HG03064 (cell line): Measurements from ENCODE around the gene EHBP1.
A peak's percentile ranks its signal among the peaks of the same experiment; 100 is the strongest.

ENCODE experiments used
- ATAC-seq: cut with Tn5 transposase; IDR thresholded peaks from one replicate; pipeline ENCODE4 v1.9.1; 2021; ENCODE audit warnings: low read depth; ENCODE audit not compliant: unreplicated experiment

EHBP1 gene

DNA sequence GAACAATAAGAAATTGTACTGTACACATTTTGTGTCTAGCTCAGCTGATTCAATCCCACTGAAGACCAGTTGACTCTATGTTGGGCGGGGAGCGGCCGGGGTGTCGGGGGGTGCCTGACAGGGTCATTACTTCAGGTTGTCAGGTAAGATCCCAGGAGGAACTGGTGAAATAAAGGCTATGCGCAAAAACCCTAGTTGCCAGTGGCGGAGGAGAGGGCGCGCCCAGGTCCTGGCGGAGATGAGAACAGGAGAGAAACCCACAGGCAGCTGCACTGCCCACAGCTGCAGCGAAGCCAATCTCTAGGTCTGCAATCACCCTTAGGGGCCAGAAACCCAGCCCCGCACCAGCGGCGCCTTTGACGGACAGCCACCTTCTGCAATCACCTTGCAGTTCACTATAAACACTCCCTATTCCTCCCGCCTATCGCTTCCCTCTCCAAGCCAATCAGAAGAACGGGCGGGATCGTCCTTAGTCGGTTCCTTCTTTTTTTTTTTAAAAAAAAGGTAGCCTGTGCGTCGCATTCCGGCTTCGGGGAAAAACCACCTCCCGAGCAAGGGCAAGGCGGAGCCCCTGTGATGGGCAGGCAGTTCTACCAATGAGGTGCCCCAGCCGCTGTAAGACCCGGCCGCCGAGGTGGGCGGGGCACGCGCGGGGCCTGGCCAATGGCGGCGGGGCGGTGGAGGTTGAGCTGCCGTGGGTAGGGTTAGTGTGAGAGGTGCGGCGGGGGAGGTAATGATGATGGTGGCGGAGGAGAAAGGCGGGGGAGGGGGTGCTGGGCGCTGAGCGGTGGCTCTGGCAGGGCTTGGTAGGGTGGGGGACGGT is at the start of gene EHBP1:
Gene EHBP1, plus strand, starts transcription at position 707 of the 823 bp plus-strand sequence. CDS start 1,479 bp downstream, outside the sequence.
- peak; percentile 96 for ATAC-seq

DNA sequence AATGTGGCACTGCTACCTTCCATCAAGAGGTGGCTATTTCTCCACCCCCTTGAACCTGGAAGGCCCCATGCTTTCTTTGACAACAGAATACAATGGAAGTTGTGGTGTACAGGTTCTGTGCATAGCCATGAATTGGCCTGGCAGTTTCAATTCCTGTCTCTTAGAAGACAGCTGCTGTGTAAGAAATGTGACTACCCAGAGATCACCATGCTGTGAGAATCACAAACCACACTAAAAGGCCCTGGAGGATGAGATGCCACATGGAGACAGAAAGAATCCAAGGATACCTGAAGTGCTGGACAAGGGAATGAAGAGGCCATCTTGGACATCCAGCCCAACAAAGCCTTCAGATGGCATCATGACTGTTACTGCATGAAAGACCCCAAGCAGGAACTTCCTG is 47.7 kb upstream of the EHBP1 start:
- peak; percentile 47 for ATAC-seq

DNA sequence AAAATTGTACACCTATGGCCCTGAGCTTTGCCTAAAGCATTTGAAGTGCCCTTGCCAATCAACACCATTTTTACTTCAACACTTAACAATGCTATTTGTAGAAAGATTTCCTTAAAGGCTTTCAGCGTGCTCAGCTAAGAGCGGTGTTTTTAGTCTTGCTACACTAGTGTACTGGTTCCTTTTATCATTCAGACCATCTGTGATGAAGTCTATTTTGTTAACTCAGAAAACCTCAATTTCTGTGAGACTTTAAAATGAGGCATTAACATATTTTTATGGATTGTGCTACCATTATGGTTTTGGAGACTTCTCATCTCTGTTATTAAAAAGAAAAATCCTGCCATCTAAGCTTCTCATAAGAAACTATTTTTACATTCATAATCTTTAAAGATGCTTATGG is 46.6 kb upstream of the EHBP1 start:
- ATAC-seq = no peak

DNA sequence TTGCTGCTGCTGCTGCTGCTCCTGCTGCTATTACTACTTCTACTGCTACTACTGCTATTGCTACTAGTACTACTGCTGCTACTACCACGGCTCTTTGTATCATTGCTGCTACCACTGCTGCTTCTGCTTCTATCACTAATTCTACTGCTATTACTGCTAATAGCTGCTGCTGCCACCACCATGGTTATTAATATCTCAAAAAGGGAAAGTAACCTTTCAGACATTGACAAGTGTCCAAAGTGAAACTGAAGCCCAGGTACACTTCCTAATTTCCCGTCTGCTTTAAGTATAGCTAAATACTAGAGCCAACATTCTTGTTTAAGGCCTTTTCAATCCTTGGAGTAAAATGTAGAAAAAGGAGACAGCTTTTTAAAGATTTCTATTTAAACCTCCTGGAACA is 45.4 kb upstream of the EHBP1 start:
- peak; percentile 84 for ATAC-seq

DNA sequence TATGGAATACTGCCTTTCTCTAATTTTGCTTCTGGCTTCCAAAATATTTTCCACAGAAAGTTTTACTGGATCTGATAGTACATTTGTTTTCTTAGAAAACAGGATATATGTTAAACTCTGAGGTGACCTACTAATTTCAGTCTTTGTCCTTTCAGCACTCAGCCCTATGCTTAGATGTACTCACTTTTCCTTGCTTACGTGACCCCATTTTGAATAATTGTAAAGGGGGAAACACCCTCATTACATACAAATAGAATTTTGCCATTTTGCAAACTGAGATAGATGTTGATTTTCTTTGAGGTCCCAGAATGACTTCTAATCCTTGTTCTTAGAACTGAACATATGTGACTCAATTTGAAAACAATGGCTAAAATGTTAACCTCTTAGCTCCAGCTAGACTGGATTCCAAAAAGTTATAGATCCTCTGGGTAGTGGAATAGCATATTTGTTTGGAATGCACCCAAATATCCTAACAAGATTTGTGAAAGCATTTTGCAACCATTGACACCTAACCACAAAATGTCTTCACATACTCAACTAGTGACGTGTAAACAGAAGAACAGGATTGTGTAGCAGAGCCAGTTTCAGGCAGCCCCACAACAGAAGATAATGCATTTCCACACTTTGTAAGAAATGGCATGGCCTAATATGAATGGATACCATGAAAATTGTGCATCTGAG is 44.8 kb upstream of the EHBP1 start:
- ATAC-seq = no peak

DNA sequence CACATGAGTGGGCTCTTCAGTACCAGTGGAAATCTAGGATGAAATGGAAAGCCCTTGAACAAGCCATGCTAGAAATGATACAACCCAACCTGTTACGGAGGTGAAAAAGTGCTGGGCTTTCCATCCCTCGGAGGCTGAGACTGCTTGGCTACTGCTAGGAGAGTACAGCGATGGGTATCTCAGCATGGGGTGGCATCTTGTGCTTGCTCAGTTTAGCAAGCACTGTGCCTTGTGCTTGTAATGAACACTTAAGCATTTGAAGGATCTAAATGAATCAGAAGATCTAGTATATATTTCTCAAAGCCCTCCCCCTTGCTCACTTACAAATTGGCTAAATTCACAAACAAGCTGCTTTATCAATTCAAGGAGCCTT is 44.3 kb upstream of the EHBP1 start:
- no peak for ATAC-seq

DNA sequence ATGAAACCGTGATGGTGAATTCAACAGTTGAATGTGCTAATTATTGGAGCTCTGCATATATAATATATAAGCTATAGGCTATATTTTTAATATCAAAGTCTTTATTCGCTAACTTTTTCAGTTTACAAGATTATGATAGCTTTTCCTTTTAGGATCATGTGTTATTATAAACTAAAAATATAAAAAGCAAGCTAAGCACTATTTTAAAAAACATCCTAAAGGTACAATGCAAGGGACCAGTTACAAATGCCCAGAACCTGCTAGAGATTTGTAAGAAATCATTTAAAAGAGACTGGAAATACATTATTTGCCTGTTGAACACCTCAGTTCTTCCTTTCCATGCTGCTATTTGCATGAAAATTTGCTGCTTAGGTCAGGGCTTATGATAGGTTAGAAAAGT is 43.4 kb upstream of the EHBP1 start:
- ATAC-seq = no peak

DNA sequence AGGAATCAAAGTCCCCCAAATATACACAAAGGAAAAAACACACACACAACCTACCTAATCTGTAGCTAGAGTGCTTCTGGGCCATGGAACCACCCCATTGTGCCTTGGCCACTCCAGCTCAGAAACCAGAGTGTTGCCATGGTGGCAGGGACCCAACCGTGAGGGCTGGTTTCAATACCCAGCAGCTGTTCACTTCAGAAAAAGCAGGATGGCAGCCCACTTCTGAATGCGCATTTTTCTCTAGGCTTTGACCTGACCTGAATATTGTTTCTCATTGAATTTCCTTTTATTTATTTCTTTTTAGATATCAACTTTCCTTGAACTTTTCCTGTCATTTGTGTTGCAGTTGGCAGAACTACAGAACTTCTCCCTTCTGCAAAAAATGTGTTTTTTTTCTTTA is 43.0 kb upstream of the EHBP1 start:
- ATAC-seq = no peak

DNA sequence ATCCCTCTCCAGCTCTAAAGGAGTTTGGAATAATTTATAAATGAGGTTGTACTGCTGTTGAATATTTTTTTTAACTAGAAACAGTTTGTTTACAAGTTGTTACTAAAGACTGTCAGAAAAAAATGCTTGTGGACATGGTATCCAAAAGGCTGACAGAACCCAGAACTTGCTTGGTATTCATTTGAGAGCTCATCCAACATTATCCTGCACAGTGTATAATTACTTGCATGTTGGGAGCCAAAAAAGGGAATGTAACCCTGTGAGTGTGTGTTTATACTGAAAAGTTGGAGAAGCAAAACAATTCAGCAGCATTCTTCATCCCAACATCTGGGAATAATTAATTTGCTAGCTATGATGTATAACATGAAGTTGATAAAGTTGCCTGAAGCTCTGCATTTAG is 42.1 kb upstream of the EHBP1 start:
- no peak for ATAC-seq

DNA sequence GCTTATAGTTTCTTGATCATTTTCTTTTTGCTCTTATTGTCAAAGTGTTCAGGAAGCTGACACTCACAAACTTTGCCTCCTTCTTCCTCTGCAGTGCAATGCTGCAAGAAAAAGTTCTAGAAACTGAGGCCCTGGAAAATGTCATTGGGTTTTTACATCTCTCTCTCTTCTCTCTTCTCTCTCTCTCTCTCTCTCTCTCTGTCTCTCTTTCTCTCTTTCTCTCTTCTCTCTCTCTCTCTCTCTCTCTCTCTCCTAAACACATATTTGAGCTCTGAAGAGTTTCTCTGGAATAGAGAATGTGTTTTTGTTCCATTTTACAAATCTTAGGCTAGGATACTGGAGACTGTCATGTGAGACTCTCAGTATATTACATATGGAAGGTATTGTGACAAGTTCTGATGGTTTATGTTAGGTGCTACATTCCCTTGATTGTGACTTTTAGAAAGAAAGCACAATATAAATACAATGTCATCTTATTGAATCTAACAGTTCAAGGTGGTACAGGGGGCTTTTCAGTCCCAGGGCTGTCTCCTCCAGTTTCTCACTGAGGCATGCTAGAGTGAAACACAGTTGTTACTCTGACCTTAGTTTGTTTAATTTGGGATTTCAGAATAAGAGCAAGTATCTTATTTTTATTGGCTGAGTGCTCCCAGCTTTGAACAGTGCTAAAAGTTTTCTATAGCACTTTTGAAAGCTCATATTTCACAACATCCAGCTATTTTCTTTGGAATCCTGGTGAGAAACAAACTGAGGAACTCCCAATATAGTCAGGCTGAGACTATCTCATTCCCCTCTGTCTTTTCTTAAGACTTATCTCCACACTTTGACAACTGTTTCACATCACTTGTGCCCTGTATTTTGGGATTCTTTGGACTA is 41.4 kb upstream of the EHBP1 start:
- no peak for ATAC-seq

DNA sequence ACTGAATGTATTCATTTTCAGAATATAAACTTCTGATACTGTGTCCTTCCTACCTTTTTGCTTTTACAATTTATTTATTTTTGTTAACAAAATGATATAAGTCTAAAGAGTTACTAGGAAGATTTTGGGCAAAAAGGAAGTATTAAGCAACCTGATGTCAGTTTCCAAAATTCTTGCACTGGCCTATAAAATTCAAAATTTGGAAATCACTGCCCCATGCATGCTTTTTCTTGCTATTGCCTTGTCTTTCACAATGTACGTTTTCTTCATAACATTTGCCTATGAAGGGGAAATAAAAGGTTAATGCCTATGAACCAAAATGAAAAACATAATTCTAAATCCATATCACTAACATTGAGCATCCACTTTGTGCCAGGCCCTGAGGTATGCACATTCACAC is 40.1 kb upstream of the EHBP1 start:
- ATAC-seq = no peak

DNA sequence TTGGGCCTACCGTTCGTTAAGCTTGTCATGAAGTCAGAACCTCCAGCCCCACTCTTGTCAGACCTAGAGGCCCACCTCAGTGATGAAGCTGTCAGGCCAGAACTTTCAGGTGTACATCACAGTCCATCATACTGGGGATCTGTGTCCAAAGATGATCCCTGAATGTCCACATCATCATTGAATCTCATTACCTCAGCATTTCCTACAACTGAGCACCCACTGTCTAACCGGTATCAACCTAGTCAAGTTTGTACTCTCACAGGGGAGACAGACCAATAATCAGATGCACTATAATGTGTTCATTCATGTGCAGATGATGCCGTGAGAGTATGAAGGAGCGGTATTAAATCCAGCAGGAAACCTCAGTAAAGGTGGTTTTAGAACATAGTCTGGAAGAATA is 36.3 kb upstream of the EHBP1 start:
- no peak for ATAC-seq

DNA sequence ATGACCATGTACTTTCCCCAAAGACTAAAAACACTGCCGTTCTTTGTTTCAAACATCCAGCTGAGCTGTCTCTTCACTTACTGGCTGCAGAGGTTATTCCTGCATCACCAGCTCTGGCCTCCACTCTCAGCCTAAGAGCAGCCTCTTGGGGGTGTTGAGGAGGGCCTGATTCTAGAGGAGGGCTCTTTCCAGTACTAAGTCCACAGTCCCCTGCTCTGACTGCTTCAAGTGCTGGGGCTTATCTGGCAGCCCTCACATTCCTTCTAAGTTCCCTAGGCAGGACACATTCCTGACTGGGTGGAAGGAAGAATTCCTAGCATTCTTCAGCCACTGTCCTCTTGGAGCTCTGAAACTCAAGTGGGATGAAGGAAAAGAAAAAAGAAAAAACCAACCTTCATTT is 32.9 kb upstream of the EHBP1 start:
- no peak for ATAC-seq

DNA sequence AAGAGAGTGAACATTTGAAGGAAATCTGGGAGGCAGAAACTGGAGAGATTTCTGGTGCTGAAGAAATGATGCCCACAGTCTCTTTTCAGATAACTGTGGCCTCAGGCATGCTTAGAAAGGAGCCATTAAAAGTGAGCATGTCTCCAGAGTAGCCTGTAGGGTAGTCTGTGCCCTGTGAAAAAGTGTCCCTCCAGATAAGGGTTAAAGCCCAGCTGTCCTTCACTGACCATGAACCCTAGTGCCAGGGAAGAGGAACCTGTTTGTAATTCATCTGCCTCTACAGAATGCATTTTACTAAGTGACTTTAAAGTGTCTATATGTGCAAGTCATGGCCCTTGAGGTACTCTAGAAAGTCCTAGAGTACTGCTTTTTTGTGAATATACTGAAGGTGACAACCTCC is 30.5 kb upstream of the EHBP1 start:
- no peak for ATAC-seq

DNA sequence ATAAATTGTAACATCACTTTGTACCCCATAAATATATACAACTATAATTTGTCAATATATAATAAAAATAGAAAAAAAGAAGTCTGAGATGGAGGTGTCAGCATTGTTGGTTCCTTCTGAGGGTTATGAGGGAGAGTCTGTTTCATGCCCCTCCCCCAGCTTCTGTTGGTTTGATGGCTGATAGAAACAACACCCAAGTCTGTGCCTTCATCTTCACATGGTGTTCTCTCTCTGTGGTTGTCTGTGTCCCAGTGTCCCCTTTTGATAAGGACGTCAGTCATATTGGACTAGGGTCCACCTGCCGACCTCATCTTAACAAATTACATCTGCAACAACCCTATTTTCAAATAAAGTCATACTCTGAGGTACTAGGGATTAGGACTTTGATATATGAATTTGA is 20.3 kb upstream of the EHBP1 start:
- ATAC-seq = no peak

DNA sequence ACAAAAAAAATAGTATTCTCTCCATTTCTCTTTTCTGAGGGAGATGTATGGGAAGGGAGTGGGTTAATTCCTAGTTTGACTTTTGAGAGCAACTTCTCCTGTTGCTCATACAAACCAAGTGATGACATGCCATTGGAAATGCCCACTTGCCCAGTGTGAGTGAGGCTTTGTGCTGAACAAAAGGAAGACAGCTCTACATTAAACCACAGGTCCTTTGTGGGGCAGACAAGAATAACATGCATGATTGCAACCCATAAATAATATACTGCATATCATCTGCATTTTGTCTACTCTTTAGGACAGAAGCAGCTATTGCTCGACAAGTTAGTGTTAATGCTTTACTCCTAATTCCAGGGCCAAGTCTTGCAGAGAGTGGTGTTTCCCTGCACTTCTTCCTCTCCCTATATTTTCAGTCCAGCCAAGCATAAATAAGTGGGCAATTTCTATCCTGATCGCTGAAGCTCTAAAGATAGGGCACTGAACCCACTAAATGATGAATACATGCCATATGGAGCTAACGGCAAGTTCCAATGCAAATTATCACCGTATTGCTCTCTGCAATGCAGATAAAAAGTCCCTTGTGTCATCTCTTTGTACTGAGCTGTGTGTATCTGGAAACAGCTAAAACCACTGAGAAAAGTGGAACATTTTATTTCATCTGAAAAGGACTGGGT is 19.4 kb upstream of the EHBP1 start:
- ATAC-seq = no peak

DNA sequence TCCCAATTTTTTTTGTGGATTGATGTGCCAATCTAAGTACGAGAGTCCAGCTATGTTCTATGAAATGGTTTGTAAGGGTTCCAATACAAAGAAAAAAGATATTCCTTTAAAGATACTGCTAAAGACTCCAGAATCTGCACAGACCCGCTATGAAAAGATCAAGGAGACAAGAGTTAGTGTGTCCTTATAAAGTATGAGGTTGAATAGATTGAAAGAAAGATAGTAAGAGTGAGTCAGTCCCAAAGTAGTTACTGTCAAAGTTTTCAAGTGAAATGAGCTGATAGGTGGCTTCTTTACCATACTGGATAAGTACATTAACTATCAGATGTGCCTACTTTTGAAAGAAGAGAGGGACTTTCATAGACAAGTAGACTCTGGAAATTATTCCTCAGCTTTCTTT is 17.9 kb upstream of the EHBP1 start:
- ATAC-seq = no peak

DNA sequence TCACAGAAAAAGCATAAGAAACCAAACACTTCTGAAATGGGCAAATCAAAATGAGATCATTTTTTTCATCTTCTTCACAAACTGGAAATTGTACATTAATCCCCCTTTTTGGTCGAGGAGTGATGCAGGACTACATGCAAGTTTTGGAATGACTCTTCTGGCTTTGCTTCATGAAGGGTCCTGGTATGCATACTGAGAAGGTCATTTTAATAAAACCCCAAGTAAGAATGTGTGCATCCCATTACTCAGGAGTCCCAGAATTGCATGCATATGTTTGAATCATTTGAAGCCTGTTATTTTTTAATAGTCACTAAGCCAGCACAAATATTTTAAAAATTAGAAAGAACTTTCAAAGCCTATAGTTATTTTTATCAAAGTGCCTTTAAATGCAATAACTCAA is 16.7 kb upstream of the EHBP1 start:
- no peak for ATAC-seq

DNA sequence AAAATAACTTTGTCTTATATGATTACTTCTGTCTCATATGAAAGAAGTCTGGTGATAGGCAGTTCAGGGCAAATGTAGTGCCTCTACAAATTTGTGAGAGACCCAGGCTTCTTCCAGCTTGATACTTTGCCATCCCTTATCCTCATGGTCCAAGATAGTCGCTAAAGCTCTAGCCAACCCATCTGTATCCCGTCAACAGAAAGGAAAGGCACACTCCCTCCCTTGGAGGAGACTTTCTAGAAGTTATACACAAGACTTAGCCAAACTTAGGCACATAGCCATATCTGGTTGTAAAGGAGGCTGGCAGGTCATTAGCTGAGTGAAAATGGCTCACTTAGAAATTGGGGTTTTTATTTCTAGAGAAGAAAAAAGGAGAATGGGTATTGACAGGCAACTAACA is 14.3 kb upstream of the EHBP1 start:
- no peak for ATAC-seq

DNA sequence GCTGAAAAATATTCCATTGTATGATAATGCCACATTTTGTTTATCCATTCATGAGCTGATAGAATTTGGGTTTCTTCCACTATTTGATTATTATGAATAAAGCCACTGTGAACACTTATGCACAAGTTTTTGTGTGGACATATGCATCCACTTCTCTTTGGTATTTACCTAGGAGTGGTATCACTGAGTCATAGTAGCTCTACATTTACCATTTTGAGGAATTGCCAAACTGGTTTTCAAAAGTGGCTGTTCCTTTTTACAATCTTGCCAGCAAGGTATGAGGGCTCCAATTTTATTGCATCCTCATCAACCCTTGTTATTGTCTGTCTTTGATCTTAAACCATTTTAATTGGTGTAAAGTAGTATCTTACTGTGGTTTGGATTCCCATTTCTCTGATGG is 13.3 kb upstream of the EHBP1 start:
- ATAC-seq = no peak

DNA sequence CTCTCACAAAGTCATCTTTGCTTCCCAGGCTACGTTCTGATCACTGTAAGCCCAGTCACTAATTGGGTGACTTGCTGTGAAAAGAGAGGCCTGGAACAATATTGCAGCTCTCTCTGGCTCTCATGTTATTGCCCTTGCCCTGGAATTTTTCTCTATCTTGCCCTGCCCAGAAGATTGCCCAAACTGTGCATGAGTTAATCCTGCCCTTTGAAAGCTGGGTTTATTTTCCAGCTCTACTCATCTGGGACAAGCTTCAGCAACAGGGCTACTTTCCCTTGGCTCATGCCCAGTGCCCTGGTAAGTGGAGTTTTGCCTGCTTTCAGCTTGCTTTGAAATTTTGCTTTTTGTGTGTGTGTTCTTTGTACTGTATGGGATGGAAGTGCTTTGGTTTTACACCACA is 6.9 kb upstream of the EHBP1 start:
- no peak for ATAC-seq
